Stimulated activated naive CD8-positive, alpha-beta T cell treated with anti-CD3 and anti-CD28 coated beads, Interleukin-15, amount 100 ng/mL, for 72 hours (primary cell): ENCODE data around the gene ARL9.
A peak's percentile ranks its signal among the peaks of the same experiment; 100 is the strongest.

ENCODE experiments used
- ATAC-seq: fragments of 150-1000 bp; cut with Tn5 transposase; 2 replicates; pipeline ENCODE4 v1.10.0; 2021; ENCODE audit warnings: mild to moderate bottlenecking, moderate library complexity
- DNase-seq, 2 donors: peaks; one replicate each; pipeline ENCODE4 v3.0.0; 2021 to 2022
- H3K27ac Mint-ChIP-seq, 2 donors: one replicate each; pipeline ENCODE4 v1.8.0; 2022; ENCODE audit warnings: mild to moderate bottlenecking in 2 of 2, mixed read lengths in 2 of 2, moderate library complexity in 2 of 2
- H3K27me3 Mint-ChIP-seq: one replicate; pipeline ENCODE4 v1.8.0; 2022; ENCODE audit warnings: mixed read lengths
- H3K4me1 Mint-ChIP-seq: one replicate; pipeline ENCODE4 v1.8.0; 2022; ENCODE audit warnings: mild to moderate bottlenecking, mixed read lengths
- H3K4me3 Mint-ChIP-seq, 2 donors: one replicate each; pipeline ENCODE4 v1.8.0; 2022; ENCODE audit warnings: mild to moderate bottlenecking in 2 of 2, mixed read lengths in 2 of 2, moderate library complexity in 1 of 2
- H3K9me3 Mint-ChIP-seq, 2 donors: one replicate each; pipeline ENCODE4 v1.8.0; 2022; ENCODE audit warnings: mixed read lengths in 2 of 2

ARL9 gene

DNA sequence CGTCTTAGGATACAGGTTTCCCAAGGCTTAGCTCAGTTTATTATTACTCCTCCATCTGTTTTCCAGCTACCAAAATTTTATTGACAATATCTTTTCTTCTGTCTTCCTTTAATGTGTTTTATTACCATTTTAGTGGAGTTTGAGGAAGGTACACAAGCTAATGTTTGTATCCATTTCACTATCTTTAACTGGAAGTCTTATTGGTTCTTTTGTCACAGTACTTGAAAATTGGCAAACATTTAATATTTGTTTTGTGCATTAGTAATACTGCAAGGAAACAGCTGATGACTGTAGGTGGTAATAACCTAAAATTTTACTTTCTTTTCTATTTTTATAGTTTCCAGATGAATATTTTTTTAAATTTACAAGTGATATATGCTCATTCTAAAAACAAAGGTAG lies 9.3 kb upstream of the ARL9 start:
- DNase-seq (no peak), ATAC-seq (no peak)
- no peak overlapping the region for H3K4me3 Mint-ChIP-seq
- H3K27me3 Mint-ChIP-seq = no peaks in the 10 kb centered on the region
- H3K27ac Mint-ChIP-seq = no peak overlapping the region
- H3K9me3 Mint-ChIP-seq = no peaks in the 10 kb centered on the region
- no peaks in the 10 kb centered on the region for H3K4me1 Mint-ChIP-seq

DNA sequence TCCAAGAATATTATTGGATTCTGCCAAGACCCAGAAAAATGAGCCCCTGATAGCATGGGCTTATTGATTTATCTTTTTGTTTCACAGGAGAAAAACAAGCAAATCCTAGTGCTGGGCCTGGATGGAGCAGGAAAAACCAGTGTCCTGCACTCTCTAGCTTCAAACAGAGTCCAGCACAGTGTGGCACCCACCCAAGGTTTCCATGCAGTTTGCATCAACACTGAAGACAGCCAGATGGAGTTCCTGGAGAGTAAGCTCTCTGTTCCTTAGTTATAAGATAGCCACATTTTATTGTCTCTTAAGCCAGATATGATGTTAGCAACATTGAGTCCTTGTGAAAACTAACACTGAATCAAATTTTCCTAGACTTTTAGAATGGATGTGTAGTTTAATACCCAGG lies 5.5 kb downstream of the ARL9 start:
- Mint-ChIP-seq H3K27me3 (peaks cover 13% of the 10 kb centered on the region), H3K4me1 (peaks cover 10% of the 10 kb centered on the region), H3K9me3 (no peaks in the 10 kb centered on the region), H3K27ac (no peak overlapping the region), H3K4me3 (no peak overlapping the region)
- ATAC-seq (no peak), DNase-seq (no peak)

DNA sequence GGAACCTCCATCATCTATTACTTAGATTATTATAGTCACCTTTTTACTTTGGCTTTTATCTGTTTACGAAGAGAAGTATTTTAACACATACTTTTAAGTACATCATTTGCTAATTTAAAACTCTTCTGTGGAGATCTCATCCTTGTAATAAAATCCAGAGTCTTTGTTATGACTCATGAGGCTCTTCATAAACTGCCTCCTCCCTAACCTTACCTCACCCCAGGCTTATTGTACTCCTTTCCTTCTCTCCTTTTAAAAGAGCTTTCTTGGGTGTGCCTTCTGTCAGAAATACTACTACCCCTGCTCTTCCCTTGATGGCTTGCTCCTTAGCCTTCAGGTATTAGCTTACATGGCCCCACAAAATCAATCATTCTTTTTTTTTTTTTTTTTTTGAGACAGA lies 6.6 kb downstream of the ARL9 start:
- Mint-ChIP-seq H3K27ac (no peak overlapping the region), H3K27me3 (peaks cover 13% of the 10 kb centered on the region), H3K4me3 (no peak overlapping the region), H3K4me1 (no peaks in the 10 kb centered on the region), H3K9me3 (no peaks in the 10 kb centered on the region)
- no peak for DNase-seq
- no peak for ATAC-seq

DNA sequence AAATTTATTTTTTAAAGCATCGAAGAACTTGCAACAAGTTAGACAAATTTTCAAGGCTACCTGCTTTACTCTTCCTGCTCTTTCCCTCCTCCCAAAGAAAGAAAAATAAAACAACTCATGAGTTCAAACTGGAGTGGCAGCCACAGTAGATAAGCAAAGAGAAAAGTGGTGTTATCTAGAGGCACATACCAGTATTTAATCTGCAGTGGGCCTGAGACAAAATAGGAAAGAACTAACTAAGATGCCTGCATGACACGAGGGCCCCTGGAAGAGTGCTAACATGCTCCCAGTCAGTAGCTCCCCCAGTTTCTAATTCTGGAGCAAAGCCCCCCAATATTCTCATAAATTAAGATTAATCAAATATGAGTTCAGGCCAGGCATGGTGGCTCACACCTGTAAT lies 7.9 kb downstream of the ARL9 start:
- Mint-ChIP-seq H3K27me3 (peaks cover 13% of the 10 kb centered on the region), H3K9me3 (no peaks in the 10 kb centered on the region), H3K27ac (no peak overlapping the region), H3K4me1 (no peaks in the 10 kb centered on the region), H3K4me3 (no peak overlapping the region)
- ATAC-seq = no peak
- DNase-seq = no peak

DNA sequence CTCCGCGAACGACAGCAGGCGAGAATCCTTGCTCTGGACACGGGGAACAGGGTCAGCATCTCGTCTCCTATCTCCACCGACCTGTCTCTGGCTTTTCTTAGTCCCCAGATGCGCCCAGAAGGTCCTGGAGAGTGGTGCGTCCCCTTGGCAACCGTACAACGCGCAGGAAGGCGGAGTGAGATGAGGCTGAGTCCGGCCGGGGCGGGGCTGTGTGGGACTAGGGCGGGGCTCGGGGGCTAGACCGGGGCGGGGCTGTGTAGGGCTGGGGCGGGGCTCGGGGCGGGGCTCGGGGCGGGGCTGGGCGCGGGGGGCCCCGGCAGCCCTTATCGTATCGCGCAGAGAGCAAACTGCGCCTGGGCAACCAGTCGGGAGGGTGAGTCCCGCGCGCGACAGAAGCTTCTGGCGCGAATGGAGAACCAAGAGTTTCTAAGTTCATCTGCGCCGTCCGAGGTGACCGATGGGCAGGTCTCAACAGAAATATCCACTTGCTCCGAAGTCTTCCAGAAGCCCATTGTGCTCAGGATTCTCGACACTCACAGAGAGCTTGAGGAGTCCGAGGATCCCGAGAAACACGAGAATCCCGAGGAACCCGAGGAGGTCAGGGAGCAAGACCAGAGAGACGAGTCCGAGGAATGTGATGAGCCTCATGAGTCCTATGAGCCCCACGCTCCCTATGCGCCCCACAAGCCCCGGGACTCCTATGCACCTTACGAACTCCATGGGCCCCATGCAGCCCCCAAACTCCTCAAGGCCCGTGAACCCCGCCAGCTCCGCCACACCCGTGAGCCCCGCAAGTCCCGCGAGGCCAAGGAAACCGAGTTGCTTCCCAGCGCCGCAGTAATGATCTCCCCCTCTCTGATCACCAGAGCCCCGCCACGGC lies 24.9 kb downstream of the ARL9 start:
- Mint-ChIP-seq H3K4me3 (peak overlapping the region; percentile 70 to 76), H3K27ac (no peak overlapping the region), H3K9me3 (no peaks in the 10 kb centered on the region), H3K4me1 (no peaks in the 10 kb centered on the region), H3K27me3 (peaks cover 7% of the 10 kb centered on the region)
- ATAC-seq (peak; percentile 98), DNase-seq (peak; percentile 72 to 77)

DNA sequence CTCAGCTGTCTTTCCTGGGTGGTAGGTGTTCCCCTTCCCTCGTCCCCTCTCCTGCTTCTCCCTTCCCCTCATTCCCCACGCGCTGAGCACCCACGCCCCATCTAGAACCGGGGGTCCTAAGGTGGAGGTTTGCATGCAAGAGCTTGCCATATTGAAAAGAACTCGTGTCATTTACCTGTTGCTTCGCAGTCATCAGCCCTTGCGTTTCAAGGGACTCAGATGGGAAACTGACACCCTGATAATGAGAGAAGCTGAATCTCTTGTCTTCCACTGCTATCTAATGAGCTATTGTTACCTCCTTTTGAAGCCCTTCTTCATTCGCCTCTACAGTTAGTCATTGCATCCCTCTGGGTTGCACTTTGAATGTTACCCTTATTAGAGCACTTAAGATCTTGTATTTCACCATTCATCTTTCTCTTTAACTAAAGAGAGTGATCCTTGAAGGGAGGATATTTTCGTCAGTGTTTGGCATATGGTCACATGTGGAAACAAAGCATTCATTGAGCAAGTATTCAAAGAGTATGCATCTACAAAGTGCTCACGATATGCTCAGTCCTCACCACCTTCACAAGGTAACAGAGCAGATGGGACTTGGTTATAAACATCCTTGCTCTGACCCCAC lies 25.7 kb downstream of the ARL9 start:
- DNase-seq = no peak
- H3K4me1 Mint-ChIP-seq = no peaks in the 10 kb centered on the region
- H3K27me3 Mint-ChIP-seq = peaks cover 7% of the 10 kb centered on the region
- ATAC-seq = no peak
- no peak overlapping the region for H3K27ac Mint-ChIP-seq
- no peaks in the 10 kb centered on the region for H3K9me3 Mint-ChIP-seq
- H3K4me3 Mint-ChIP-seq = no peak overlapping the region

DNA sequence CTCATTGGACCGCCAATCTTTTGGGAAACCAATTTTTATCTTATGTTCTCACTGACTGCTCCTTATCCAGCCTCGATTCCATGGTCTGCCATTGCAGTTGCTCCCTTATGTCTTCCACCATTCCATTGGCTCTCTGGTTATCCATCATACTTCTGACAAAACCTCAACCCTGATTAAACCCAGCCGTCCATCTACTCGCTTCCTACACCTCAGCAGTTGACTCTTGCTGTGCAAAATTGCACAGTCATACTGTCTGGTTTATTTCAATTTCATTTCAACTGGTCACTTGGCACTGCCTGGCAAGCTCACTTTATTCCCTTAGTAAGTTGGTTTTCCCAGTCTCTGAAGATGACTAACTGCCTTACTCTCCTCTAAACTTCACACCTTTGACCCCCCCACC lies 26.2 kb downstream of the ARL9 start:
- no peak overlapping the region for H3K27ac Mint-ChIP-seq
- H3K27me3 Mint-ChIP-seq = peaks cover 7% of the 10 kb centered on the region
- DNase-seq = no peak
- H3K4me3 Mint-ChIP-seq = no peak overlapping the region
- ATAC-seq = no peak
- no peaks in the 10 kb centered on the region for H3K9me3 Mint-ChIP-seq
- H3K4me1 Mint-ChIP-seq = no peaks in the 10 kb centered on the region

DNA sequence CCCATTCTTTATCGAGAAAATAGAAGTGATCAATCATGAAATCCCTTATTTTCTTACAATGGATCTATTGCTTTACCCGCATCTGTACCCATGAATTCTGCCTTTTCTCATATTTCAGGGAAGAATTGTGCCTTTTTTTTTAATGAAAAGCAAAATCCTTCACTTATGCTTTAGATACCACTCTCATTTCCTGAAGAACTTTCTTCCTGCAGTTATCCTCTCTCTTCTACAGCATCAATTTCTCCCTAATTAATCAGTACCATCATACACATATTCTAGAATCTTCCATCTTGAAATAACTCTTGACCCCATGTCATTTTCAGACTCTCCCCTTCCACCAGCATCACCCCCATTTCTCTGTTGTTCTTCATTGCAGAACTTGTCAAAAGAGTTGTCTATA lies 26.6 kb downstream of the ARL9 start:
- Mint-ChIP-seq H3K4me1 (no peaks in the 10 kb centered on the region), H3K27me3 (peaks cover 11% of the 10 kb centered on the region), H3K4me3 (no peak overlapping the region), H3K27ac (no peak overlapping the region), H3K9me3 (no peaks in the 10 kb centered on the region)
- no peak for DNase-seq
- ATAC-seq = no peak

DNA sequence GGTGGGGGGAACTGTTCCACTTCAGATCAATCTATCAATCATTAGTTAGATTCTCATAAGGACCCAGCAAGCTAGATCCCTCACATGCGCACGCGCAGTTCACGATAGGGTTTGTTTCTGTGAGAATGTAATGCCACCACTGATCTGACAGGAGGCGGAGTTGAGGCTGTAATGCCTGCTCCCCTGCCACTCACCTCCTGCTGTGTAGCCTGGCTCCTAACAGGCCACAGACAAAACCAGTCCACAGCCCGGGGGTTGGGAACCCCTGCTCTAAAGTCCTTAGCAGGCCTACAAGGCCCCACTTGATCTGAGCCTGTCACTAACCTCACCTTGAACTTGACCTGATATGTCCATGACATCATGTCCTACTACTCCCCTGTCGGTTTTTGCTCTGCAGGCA lies 30.3 kb downstream of the ARL9 start:
- Mint-ChIP-seq H3K4me3 (no peak overlapping the region), H3K27ac (no peak overlapping the region), H3K9me3 (no peaks in the 10 kb centered on the region), H3K4me1 (no peaks in the 10 kb centered on the region), H3K27me3 (peaks cover 15% of the 10 kb centered on the region)
- DNase-seq = no peak
- no peak for ATAC-seq

DNA sequence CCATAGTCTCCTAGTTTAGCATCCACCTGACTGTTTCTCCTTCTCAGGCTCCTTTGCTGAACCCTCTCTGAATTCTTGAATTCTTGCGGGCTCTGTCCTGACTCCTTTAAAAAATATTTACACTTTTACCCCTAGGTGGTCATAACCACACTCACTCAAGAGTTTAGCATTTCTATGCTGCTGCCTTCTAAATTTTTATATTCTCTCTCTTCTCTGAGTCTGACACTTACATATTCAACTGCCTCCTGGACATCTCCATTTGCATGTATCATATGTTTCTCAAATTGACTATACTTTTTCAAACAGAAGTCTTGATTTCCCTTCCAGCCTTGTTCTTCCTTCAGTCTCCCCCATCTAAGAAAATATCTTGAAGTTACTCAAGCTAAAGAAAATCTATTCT lies 31.6 kb downstream of the ARL9 start:
- no peak for DNase-seq
- H3K4me1 Mint-ChIP-seq = no peaks in the 10 kb centered on the region
- H3K27me3 Mint-ChIP-seq = peaks cover 22% of the 10 kb centered on the region
- ATAC-seq = no peak
- H3K9me3 Mint-ChIP-seq = no peaks in the 10 kb centered on the region
- H3K4me3 Mint-ChIP-seq = no peak overlapping the region
- no peak overlapping the region for H3K27ac Mint-ChIP-seq

DNA sequence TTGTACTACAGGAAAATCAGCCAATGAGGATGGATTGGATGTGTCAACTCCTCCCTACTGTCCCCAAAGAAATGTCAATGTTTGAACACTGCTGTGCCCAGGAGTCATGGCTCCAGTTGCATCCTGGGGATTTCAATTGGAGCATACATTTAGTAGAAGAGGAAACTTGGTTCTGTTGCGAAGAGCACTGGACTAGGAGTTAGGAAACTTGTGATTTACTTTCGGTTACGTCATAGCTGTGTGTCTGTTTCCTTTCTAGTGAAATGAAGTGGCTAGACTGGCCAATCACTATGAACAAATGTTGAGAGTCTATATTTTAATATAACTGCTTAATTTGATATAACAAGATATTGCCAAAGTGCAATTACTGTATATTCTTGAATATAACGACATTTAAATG lies 35.2 kb downstream of the ARL9 start:
- H3K9me3 Mint-ChIP-seq = no peaks in the 10 kb centered on the region
- H3K27me3 Mint-ChIP-seq = peaks cover 37% of the 10 kb centered on the region
- ATAC-seq (no peak), DNase-seq (no peak)
- no peak overlapping the region for H3K4me3 Mint-ChIP-seq
- peaks cover 16% of the 10 kb centered on the region for H3K4me1 Mint-ChIP-seq
- no peak overlapping the region for H3K27ac Mint-ChIP-seq

DNA sequence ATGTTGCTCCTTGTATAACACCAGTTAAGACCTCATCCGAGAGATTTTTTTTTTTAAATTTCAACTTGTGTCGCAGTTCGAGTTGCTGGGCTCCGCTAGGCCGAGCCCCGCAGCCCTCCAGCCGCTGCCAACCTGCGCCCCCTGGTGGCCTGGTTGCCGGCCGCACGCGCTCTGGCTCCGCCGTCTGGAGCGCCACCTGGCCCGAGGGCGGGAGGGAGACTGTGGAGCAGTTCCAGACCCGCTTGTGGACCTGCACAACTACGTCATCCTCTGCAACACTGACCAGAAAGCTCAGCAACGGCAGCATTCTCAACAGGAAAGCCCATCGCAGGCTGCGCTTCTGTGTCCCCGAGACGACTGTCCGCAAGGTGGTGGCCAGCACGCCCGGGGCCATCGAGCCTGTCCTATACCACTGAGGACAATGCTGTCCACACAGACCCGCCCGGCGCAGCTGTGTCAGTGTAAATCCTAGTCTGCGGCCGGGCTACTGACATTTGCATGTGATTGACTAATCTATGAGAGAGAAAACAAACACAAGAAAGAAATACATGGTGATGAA lies 39.1 kb downstream of the ARL9 start:
- ATAC-seq = peak; percentile 99
- Mint-ChIP-seq H3K27ac (no peak overlapping the region), H3K9me3 (no peaks in the 10 kb centered on the region), H3K4me3 (peak overlapping the region; percentile 67 to 78), H3K27me3 (peaks cover 22% of the 10 kb centered on the region), H3K4me1 (peaks cover 27% of the 10 kb centered on the region)
- DNase-seq = peak; percentile 87 to 89

DNA sequence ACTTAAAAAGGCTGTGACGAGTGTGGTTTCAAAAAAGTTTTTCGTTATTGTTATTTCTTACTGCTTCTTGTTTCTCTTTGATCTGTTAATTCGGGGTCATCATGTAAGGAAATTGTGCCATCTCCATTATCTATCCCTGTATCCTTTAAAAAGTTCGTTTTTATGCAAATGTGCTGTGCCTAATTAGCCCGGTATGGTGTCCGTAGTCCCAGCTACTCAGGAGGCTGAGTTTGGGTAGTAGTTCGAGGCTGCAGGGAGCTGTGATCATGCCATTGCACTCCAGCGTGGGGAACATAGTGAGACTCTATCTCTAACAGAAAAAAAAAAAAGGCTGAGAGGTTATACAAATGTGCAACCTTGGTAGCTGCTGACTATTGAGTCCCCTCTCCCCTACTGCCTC lies 45.1 kb downstream of the ARL9 start:
- H3K4me3 Mint-ChIP-seq = no peak overlapping the region
- ATAC-seq (no peak), DNase-seq (no peak)
- H3K9me3 Mint-ChIP-seq = peaks cover 0 to 5% of the 10 kb centered on the region in 2 donors
- H3K27ac Mint-ChIP-seq = no peak overlapping the region
- H3K4me1 Mint-ChIP-seq = peaks cover 11% of the 10 kb centered on the region
- H3K27me3 Mint-ChIP-seq = no peaks in the 10 kb centered on the region

DNA sequence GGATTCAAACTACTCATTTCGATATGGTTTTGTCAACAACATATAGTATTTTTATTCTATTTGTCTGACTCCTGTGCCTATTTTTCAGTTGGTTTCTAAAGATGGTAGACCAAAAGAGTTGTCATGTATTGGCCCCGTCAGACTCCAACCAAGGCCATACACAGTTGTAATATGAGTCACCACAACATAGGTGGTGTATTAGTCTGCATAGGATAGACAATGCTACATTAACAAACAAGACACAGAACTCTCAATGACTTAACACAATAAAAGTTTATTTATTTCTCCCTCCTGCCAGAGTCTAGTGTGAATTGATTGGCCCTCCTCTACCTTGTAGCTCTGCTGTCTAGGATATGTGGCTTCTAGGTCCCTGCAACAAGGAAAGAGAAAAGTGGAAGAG lies 45.9 kb downstream of the ARL9 start:
- peaks cover 11% of the 10 kb centered on the region for H3K4me1 Mint-ChIP-seq
- no peak overlapping the region for H3K4me3 Mint-ChIP-seq
- no peak overlapping the region for H3K27ac Mint-ChIP-seq
- no peaks in the 10 kb centered on the region for H3K27me3 Mint-ChIP-seq
- ATAC-seq = no peak
- no peak for DNase-seq
- peaks cover 0 to 5% of the 10 kb centered on the region in 2 donors for H3K9me3 Mint-ChIP-seq

DNA sequence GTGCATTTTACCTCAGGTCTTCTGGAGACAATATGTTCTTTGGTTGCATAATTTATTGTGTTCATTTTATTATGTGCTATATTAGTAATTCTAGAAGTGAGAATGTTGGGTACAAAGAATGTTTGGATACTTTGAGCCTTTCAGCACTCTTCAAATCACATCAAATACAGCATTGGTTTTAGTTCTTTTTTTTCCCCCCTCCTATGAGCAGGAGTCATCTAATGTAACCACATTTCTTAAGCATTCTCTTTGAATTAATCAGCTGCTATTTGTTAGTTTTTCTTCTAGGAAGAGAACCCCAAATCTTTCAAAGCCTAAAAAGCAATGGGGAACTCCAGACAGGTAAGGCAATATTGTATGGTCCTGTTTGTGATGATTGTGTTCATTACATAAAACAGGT lies 46.7 kb downstream of the ARL9 start:
- H3K4me3 Mint-ChIP-seq = no peak overlapping the region
- H3K4me1 Mint-ChIP-seq = peaks cover 11% of the 10 kb centered on the region
- H3K27me3 Mint-ChIP-seq = no peaks in the 10 kb centered on the region
- ATAC-seq (peak; percentile 33), DNase-seq (no peak)
- peaks cover 0 to 5% of the 10 kb centered on the region in 2 donors for H3K9me3 Mint-ChIP-seq
- no peak overlapping the region for H3K27ac Mint-ChIP-seq

DNA sequence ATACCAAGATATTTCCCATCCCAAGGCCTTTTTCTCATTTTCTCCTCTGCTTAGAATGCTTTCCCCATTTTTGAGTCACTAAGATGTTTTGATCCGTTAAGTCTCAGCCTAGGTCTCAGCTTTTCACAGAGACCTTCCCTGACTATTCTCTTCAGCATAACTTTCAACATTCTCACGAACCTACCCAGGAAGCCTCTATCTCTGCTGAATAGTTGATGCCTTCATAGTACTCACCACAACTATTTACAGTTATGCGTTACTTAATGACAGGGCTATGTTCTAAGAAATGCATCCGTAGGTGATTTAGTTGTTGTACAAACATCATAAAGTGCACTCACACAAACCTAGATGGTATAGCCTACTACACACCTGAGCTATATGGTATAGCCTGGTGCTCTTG lies 64.5 kb downstream of the ARL9 start:
- Mint-ChIP-seq H3K4me3 (no peak overlapping the region), H3K9me3 (no peaks in the 10 kb centered on the region), H3K27me3 (no peaks in the 10 kb centered on the region), H3K4me1 (no peaks in the 10 kb centered on the region), H3K27ac (no peak overlapping the region)
- no peak for DNase-seq
- no peak for ATAC-seq
